Eye (tissue), 1 donor: ENCODE data around the gene BMP7.
A peak's percentile ranks its signal among the peaks of the same experiment; 100 is the strongest.

Source experiments
- DNase-seq: peaks from one replicate; pipeline ENCODE4 v3.0.0-alpha.2; 2015

BMP7 gene

GRCh38 chr20:57139342-57140093 is 126.9 kb downstream of the BMP7 start:
- DNase-seq = no peak

- no peak for DNase-seq
Observed at GRCh38 chr20:57138198-57138995, 128.0 kb downstream of the BMP7 start.

GRCh38 chr20:57137676-57138075 is 128.8 kb downstream of the BMP7 start:
- no peak for DNase-seq

DNA sequence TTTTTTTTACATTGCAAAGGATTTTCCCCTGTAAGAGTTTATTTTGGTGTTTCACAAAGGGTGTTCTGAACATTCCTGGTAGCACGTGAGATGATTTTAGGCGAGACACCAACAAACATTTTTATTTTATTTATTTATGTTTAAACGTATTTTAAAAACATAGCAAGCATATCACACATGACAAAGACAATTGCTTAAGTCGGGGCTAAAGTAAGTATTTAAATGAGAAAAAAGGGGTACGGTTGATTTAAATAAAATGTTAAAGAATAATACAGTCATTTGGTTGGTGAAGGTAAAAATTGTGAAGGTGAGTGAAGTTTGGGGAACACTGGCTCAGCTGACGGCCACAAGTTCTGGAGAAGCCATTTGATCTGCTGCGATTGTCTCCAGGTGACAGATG is 129.7 kb downstream of the BMP7 start:
- DNase-seq = no peak

GRCh38 chr20:57135875-57136274 is 130.6 kb downstream of the BMP7 start:
- DNase-seq = no peak

DNA sequence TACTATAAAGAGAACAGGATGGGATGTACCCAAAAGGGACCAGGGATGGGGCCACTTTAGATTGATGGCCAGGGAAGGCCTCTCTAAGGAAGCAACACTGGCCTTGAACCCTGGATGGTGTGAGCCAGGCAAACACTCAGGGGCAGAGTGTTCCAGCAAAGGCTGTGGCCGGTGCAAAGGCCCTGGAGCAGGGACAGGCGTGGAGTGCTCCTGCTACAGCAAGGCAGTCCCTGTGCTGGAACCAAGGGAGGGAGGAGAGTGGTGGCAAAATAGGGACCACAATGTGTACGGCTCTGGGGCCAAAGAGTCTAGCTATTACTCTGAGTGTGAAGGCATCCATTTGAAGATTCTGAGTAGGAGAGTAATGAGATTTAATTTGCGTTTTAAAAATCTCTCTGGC is 131.6 kb downstream of the BMP7 start:
- DNase-seq = no peak

- peak; percentile 67 for DNase-seq
Observed at GRCh38 chr20:57133926-57134650, 132.4 kb downstream of the BMP7 start.

DNA sequence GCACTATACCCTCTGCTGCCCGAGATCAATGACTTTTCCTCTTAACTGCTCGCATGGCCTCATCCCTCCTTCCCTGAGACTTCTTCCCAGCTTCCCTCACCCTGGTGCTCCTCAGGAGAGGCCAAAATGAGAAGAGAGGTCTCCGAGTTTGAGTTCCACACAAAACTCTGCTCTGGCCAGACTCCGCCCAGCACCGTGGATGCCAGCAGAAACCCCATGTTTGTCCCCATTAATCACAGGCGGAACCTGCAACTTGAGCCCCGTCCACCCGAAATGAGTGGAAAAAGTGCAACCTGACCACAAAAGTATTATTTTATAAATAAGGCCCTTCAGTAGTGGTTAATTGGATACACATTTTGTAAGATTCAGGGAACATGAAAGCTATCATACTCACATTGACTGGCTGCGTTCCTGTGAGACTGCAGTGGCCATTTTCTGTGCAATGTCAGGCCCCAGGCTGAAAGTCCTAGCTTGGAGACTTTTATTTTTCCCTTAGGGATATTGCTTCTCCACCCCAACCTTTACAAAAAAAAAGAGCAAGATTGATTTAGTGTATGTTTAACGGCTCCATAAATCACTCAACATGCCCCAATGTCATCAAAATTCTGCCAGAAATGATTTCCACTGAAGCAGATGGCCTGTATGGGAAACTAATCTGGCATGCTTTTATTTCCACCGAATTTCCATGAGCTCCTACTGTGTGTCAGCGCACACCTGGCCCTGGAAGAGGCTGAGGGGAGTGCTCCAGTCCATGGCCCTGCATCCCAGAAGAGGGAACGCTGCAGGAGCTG is 134.6 kb downstream of the BMP7 start:
- no peak for DNase-seq

GRCh38 chr20:57131077-57131476 is 135.4 kb downstream of the BMP7 start:
- no peak for DNase-seq

DNA sequence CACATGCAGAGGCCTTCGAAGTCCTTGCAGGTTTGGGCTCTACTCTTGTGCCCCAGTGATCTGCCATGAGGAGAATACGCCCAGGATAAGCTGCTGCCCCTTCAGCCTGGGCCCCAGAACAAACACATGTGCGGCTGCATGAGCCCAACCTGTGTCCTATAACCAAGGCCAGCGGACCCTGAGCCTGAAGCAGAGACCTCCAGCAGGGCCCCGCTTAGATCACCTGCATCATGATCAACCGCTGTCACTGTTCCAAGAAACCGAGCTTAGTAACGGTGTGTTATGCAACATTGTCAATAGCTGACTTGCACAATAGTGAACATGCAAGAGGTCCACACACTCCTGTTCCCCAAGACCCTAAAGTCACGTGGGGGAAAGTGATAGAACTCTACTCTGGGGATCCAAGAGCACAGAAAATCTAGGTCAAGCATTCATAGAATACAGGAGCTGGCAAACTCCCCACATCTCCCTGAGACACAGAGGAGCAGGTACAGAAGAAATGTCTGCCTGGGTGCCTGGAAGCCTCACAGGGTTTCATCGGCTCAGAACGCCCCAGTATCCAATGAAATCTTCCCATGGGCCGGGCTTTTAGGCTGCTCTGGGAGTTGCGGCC is 136.2 kb downstream of the BMP7 start:
- DNase-seq = no peak

DNA sequence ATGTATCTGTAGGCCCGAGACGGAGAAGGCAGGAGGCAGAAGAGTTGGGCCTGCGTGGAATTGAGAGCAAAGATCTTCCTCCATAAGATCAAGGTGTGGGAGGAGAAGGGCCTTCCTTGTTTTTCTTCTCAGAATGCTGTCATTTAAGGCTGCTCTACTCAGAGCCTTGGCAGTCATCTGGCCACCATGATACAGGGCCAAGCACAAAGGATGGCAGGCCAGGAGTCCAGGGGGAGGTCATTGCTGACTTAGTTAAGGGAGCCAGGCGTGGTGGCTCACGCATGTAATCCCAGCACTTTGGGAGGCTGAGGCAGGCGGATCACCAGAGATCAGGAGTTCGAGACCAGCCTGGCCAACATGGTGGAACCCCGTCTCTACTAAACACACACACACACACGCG is 137.1 kb downstream of the BMP7 start:
- DNase-seq = no peak

GRCh38 chr20:57128044-57128757 is 138.2 kb downstream of the BMP7 start:
- no peak for DNase-seq

DNA sequence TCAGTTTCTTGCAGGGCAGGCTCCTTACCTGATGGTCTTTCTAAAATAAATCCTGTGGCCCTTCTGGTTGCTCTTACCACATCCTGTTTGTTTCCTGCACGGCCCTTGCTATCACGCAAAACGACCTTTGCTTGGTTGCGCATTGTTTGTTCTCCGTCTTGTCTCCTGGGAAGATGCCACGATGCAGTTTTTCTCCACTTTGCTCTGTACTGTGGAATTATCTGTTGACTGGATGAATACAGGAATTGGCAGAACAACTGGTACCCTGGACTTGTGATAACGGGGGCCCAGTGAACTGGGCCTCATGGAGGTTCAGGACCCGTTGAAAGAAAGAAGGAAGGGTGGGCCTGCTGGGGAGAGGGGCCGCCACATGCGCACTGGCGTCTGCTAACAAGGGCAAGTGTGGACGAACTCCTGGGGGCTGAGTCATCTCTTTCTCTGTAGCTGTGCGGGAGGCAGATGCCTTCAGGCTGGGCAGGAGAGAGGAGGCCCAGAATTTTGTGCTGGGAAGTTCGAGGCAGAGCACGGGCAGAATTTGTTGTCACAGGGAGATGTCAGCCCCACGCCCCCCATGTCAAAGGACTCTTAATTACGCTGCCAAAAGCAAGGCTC is 139.9 kb downstream of the BMP7 start:
- DNase-seq = no peak

- no peak for DNase-seq
Observed at GRCh38 chr20:57124800-57125517, 141.5 kb downstream of the BMP7 start.

GRCh38 chr20:57124366-57124765 is 142.1 kb downstream of the BMP7 start:
- DNase-seq = no peak

DNA sequence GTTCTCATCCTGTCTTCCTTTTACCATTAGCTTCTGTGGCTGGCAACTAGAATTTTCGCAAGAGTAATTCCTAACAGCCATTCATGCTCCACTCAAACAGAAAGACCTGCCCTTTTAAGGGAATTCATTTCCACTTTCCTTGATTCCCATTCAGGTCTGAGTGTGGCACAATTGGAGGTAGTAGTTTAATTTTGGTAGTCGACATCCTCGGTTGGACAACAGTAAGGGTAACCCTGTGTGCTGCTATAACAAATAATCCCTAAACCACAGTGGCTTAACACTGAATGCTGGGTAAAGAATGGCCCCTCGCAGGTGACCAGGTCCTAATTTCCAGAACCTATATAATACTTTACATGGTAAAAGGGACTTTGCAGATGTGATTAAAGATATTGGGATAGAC is 142.9 kb downstream of the BMP7 start:
- no peak for DNase-seq

DNA sequence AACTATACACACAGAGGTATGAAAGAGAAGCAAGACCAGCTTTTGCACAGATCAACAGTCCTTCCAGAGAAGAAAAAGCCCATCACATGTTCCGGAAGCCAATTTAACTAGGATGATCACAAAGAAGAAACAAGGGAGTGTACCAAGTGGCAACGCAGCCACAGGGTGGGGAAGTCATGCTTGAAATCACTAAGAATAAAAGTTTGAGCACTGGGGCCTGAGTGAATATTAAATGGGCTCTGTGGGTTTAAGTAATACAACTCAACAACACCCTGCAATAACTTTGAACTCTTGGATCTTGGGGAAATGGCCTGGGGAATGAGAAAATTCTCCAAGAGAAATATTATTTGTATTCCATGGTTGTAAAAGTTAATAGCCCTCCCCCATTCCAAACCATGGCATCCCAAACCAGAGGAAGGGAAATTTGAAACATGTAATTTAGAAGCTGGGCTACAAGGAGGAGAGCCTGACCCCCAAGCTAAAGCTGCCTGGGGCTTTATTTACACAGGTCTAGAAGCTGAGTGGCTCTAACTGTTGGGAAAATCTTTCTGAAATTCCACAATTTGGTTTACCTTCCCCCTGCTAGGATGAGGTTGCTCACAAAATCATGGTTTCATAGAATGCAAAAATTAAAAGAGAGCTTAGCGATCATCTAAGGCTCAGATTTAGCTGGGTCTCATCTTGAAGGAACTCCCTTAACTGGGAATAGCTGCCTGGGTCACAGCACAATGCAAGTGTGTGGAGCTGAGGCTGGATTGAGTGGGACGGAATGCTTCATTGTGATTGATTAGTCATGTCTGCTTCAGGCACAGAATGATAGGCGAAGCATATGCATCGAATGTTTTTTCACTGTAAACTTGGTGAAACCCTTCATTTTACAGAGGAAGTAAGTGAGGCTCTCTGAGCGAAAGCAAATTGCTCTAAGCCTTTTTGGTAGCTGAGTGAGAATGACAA is 143.6 kb downstream of the BMP7 start:
- DNase-seq = no peak

- DNase-seq = no peak
Observed at GRCh38 chr20:57118964-57119363, 147.5 kb downstream of the BMP7 start.
